Keratinocyte (primary cell): ENCODE measurements around the gene B3GNT9. TPM values are rescaled to one million over a fixed set of nuclear protein-coding genes. Genes with fewer than 3 reads are reported as not detected.

Experiments used
- DNase-seq: peaks from one replicate; pipeline ENCODE4 v3.0.0-alpha.2; 2011; ENCODE audit warnings: low read depth, missing footprints, low spot score
- FAIRE-seq: peaks from 2 replicates; lab custom pipeline; 2011; peaks lifted over from hg19 to GRCh38; lab: Jason Lieb, UNC
- H2AFZ ChIP-seq: 2 replicates; pipeline ENCODE4 v1.6.0; 2012; ENCODE audit warnings: low read length, control low read depth, inconsistent platforms; ENCODE audit not compliant: control insufficient read depth
- H3K27ac ChIP-seq: 2 replicates; pipeline ENCODE4 v1.5.1; 2011; ENCODE audit warnings: low read length; ENCODE audit not compliant: control insufficient read depth, insufficient read depth
- H3K27me3 ChIP-seq: 3 replicates; pipeline ENCODE4 v1.6.0; 2011; ENCODE audit warnings: low read length; ENCODE audit not compliant: control insufficient read depth, insufficient read depth; ENCODE audit errors: extremely low read depth
- H3K36me3 ChIP-seq, 2 experiments: 2 replicates in 1 of 2; 3 replicates in 1 of 2; pipeline ENCODE4 v1.5.1; 2011; ENCODE audit warnings: low read length in 2 of 2, mild to moderate bottlenecking in 1 of 2; ENCODE audit not compliant: control insufficient read depth in 2 of 2, insufficient read depth in 2 of 2; ENCODE audit errors: extremely low read depth in 1 of 2
- H3K4me1 ChIP-seq: 3 replicates; pipeline ENCODE4 v1.5.1; 2011; ENCODE audit warnings: low read length; ENCODE audit not compliant: control insufficient read depth, insufficient read depth; ENCODE audit errors: extremely low read depth
- H3K4me2 ChIP-seq: 3 replicates; pipeline ENCODE4 v1.6.0; 2011; ENCODE audit warnings: low read depth, low read length; ENCODE audit not compliant: control insufficient read depth, insufficient read depth; ENCODE audit errors: extremely low read depth
- H3K4me3 ChIP-seq, 3 experiments: fragments of 200-600 bp in 1 of 3; sonication (generic) in 1 of 3; 2 replicates in 2 of 3; 3 replicates in 1 of 3; pipeline ENCODE4 v1.5.1; 2011 to 2016; ENCODE audit warnings: low read length in 3 of 3, mild to moderate bottlenecking in 3 of 3, control low read depth in 2 of 3, inconsistent platforms in 1 of 3, low read depth in 1 of 3, mixed read lengths in 1 of 3, mixed run types in 1 of 3, moderate library complexity in 1 of 3; ENCODE audit not compliant: control insufficient read depth in 2 of 3, insufficient read depth in 2 of 3; ENCODE audit errors: extremely low read depth in 1 of 3
- H3K79me2 ChIP-seq: 2 replicates; pipeline ENCODE4 v1.6.0; 2012; ENCODE audit warnings: low read length; ENCODE audit not compliant: control insufficient read depth, insufficient read depth
- H3K9ac ChIP-seq: 3 replicates; pipeline ENCODE4 v1.6.0; 2011; ENCODE audit warnings: low read length; ENCODE audit not compliant: control insufficient read depth, insufficient read depth; ENCODE audit errors: extremely low read depth
- H3K9me1 ChIP-seq: 3 replicates; pipeline ENCODE4 v1.6.0; 2011; ENCODE audit warnings: low read length; ENCODE audit not compliant: control insufficient read depth, insufficient read depth; ENCODE audit errors: extremely low read depth
- H3K9me3 ChIP-seq: 2 replicates; pipeline ENCODE4 v1.5.1; 2012; ENCODE audit warnings: low read depth, low read length; ENCODE audit not compliant: control insufficient read depth
- H4K20me1 ChIP-seq: 3 replicates; pipeline ENCODE4 v1.6.0; 2011; ENCODE audit warnings: low read length; ENCODE audit not compliant: control insufficient read depth, insufficient read depth; ENCODE audit errors: extremely low read depth
- EZH2 ChIP-seq: IDR thresholded peaks from one replicate; pipeline ENCODE4 v1.6.1; 2012; ENCODE audit warnings: inconsistent platforms, mild to moderate bottlenecking, low read length, moderate library complexity
- dilution Hi-C: fragments of 300-500 bp; cut with MboI; formaldehyde crosslinking; loops from one replicate; pipeline ENCODE4 v1.7.0; 2020; ENCODE audit warnings: low sequenced_read_pairs; ENCODE audit not compliant: extremely low pct_ligation_motif_present
- polyA plus RNA-seq, 5 experiments: library from polyadenylated mRNA; depleted of rRNA in 3 of 5; stranded (reverse) in 3 of 5; stranded (forward) in 1 of 5; unstranded in 1 of 5; fragments of >200 nt; gene quantifications; 1 replicate in 1 of 5; 2 replicates in 3 of 5; 3 replicates in 1 of 5; pipeline versions ENCODE4 v1.2.1 to v1.2.3, GENCODE V29; 2011 to 2012; ENCODE audit warnings: missing spikeins in 2 of 5, low read depth in 1 of 5, low replicate concordance in 1 of 5
- TF ChIP-seq, protein P1 (sequence below), 3 experiments: IDR thresholded peaks in 1 of 3; conservative IDR thresholded peaks in 1 of 3; optimal IDR thresholded peaks in 1 of 3; 2 replicates in 2 of 3; 3 replicates in 1 of 3; pipeline versions ENCODE3 to v1.5.1; 2011; ENCODE audit warnings: low read length in 3 of 3, mild to moderate bottlenecking in 3 of 3, moderate library complexity in 2 of 3, control low read depth in 1 of 3, inconsistent platforms in 1 of 3; ENCODE audit not compliant: insufficient read depth in 2 of 3; ENCODE audit errors: extremely low read depth in 1 of 3

Gene B3GNT9
- polyA plus RNA-seq, 1 donor (not counting 4 experiments of a cell fraction or from before 2014, with no cell fraction given) = 2.6 TPM

DNA sequence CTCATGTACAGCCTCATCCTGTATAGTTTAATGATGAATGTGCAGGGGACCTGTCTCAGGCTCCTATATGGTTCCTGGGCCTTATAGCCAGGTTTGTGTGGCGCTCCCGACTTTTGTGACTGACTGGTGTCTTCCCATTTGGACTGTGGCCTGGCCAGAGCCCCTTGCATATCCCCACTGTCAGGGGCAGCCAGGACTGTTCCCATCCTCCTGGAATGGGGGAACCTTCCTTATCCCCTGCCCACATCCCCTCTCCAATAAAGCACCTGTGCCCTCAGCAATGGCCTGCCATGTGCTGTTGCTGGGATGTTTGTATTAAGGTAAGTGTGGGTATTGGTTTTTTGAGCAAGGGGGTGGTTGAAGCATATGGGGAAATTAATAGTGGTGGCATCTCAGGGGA lies 2.6 kb downstream of the B3GNT9 start:
- no peak for DNase-seq
- dilution Hi-C loops = no loop called here
- H3K79me2 ChIP-seq = no peaks in the 10 kb centered on the region

DNA sequence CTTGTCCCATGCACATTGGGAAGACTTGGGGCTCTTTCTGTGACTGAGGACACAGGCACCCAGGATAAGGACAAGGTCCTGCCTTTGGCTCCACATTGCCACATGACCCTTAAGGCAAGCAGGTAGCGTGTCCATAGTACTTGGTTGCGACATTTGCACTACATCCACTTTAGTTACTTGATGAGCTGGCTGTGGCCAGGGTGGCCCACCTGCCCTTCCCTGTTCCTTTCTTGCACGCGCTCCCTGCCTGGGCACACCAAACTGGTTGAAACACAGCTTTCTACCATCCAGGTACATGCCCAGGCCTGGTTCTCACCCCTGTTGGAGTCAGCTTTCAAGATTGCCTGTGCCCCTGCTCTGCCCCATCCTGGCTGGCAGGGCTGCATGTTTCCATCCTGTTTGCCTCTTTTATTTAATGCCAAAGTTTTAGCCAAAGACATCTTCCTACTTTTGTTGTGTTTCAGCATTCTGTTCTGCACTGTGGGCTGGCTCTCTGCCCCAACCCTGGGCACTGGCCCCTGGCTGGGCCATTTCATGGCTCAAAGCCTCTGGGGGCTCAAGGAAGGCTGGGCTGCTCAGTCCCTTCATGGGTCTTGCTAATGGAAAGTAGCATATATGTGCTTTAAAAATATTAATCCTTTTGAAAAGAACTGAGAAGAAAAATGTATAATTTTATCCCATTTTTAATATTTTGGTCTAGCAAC lies 3.2 kb downstream of the B3GNT9 start:
- no peaks in the 10 kb centered on the region for H4K20me1 ChIP-seq
- TF ChIP-seq EZH2 = no peak
- TF ChIP-seq, protein P1, sequence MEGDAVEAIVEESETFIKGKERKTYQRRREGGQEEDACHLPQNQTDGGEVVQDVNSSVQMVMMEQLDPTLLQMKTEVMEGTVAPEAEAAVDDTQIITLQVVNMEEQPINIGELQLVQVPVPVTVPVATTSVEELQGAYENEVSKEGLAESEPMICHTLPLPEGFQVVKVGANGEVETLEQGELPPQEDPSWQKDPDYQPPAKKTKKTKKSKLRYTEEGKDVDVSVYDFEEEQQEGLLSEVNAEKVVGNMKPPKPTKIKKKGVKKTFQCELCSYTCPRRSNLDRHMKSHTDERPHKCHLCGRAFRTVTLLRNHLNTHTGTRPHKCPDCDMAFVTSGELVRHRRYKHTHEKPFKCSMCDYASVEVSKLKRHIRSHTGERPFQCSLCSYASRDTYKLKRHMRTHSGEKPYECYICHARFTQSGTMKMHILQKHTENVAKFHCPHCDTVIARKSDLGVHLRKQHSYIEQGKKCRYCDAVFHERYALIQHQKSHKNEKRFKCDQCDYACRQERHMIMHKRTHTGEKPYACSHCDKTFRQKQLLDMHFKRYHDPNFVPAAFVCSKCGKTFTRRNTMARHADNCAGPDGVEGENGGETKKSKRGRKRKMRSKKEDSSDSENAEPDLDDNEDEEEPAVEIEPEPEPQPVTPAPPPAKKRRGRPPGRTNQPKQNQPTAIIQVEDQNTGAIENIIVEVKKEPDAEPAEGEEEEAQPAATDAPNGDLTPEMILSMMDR (optimal IDR thresholded peaks at IDR 0.05 in 1 of 3, IDR thresholded peaks at IDR 0.05 in 1 of 3, conservative IDR thresholded peaks at IDR 0.05 in 1 of 3; ENCODE audit: extremely low read depth in 1 of 3, insufficient read depth in 2 of 3, low read length in 3 of 3) = no peak
- no peak overlapping the region for H3K4me2 ChIP-seq
- dilution Hi-C loops = no loop called here
- no peak overlapping the region for H2AFZ ChIP-seq
- H3K9me1 ChIP-seq = no peaks in the 10 kb centered on the region
- peaks cover 42 to 46% of the 10 kb centered on the region in 2 experiments for H3K36me3 ChIP-seq
- peak overlapping the region; percentile 9 for H3K27ac ChIP-seq
- no peak for DNase-seq
- H3K4me1 ChIP-seq = peaks cover 14% of the 10 kb centered on the region
- H3K4me3 ChIP-seq = no peak overlapping the region
- H3K9ac ChIP-seq = no peak overlapping the region
- H3K79me2 ChIP-seq = no peaks in the 10 kb centered on the region
- H3K27me3 ChIP-seq = no peaks in the 10 kb centered on the region
- no peak for FAIRE-seq
- H3K9me3 ChIP-seq = no peaks in the 10 kb centered on the region

More for the DNA sequence above, 2.6 kb downstream of the B3GNT9 start:
- Histone ChIP-seq H3K27me3 (no peaks in the 10 kb centered on the region), H3K4me3 (no peak overlapping the region), H3K27ac (no peak overlapping the region), H3K9me1 (no peaks in the 10 kb centered on the region), H3K36me3 (peaks cover 36 to 41% of the 10 kb centered on the region in 2 experiments), H3K9ac (no peak overlapping the region), H3K9me3 (no peaks in the 10 kb centered on the region), H3K4me1 (peaks cover 14% of the 10 kb centered on the region), H3K4me2 (no peak overlapping the region), H4K20me1 (no peaks in the 10 kb centered on the region), H2AFZ (no peak overlapping the region)
- no peak for FAIRE-seq
- TF ChIP-seq, protein P1 (optimal IDR thresholded peaks at IDR 0.05 in 1 of 3, IDR thresholded peaks at IDR 0.05 in 1 of 3, conservative IDR thresholded peaks at IDR 0.05 in 1 of 3; ENCODE audit: extremely low read depth in 1 of 3, insufficient read depth in 2 of 3, low read length in 3 of 3) = no peak
- TF ChIP-seq EZH2 = no peak
